H1 (cell line): Measurements from ENCODE around the gene ZNF121. TPM values are rescaled to one million over a fixed set of nuclear protein-coding genes. Genes with fewer than 3 reads are reported as not detected.

ENCODE experiments used
- CTCF ChIA-PET: fragments of 300-600 bp; sonication (Branson Sonifier 250); formaldehyde crosslinking; loops from one replicate; lab custom pipeline; 2021; ENCODE audit not compliant: partially characterized antibody; lab: Charles Lee
- POLR2A ChIA-PET: fragments of 300-600 bp; sonication (Branson Sonifier 250); formaldehyde crosslinking; loops from one replicate; lab custom pipeline; 2021; ENCODE audit warnings: inconsistent platforms; ENCODE audit not compliant: partially characterized antibody; lab: Charles Lee
- DNase-seq, 2 experiments: peaks; one replicate each; pipeline versions ENCODE4 v3.0.0 to v3.0.0-alpha.2; 2010 to 2022; ENCODE audit warnings: low spot score in 2 of 2, low read depth in 1 of 2, mixed read lengths in 1 of 2
- FAIRE-seq: peaks from 2 replicates; lab custom pipeline; 2011; peaks lifted over from hg19 to GRCh38; lab: Jason Lieb, UNC
- H2AFZ ChIP-seq: 2 replicates; pipeline ENCODE4 v1.8.1; 2012; ENCODE audit warnings: low read length, inconsistent platforms
- H2AK5ac ChIP-seq: 2 replicates; pipeline ENCODE4 v1.6.1; 2013; ENCODE audit warnings: low read depth, low read length
- H2BK120ac ChIP-seq: replicated peaks from 2 replicates; pipeline ENCODE3; 2013; ENCODE audit warnings: low read depth, low read length, inconsistent platforms
- H2BK12ac ChIP-seq: 2 replicates; pipeline ENCODE4 v1.6.1; 2013; ENCODE audit warnings: low read depth, low read length
- H2BK15ac ChIP-seq: 2 replicates; pipeline ENCODE4 v1.6.1; 2013; ENCODE audit warnings: low read length
- H2BK20ac ChIP-seq: 2 replicates; pipeline ENCODE4 v1.6.1; 2013; ENCODE audit warnings: low read length
- H2BK5ac ChIP-seq: 2 replicates; pipeline ENCODE4 v1.6.1; 2013; ENCODE audit warnings: low read depth, low read length
- H3K14ac ChIP-seq: 2 replicates; pipeline ENCODE4 v1.6.1; 2013; ENCODE audit warnings: inconsistent platforms; ENCODE audit not compliant: insufficient read length
- H3K18ac ChIP-seq: 2 replicates; pipeline ENCODE4 v1.6.1; 2013; ENCODE audit warnings: low read length; ENCODE audit errors: extremely low read depth
- H3K23ac ChIP-seq: 2 replicates; pipeline ENCODE4 v1.6.1; 2013; ENCODE audit warnings: inconsistent platforms; ENCODE audit not compliant: insufficient read length
- H3K23me2 ChIP-seq: 2 replicates; pipeline ENCODE4 v1.6.1; 2013; ENCODE audit warnings: low read depth, low read length
- H3K27ac ChIP-seq: 2 replicates; pipeline ENCODE4 v1.6.1; 2011; ENCODE audit warnings: low read depth, low read length, inconsistent platforms
- H3K27me3 ChIP-seq, 4 experiments: replicated peaks in 1 of 4; 1 replicate in 1 of 4; 2 replicates in 3 of 4; pipeline versions ENCODE4 v1.6.1 to v1.8.1; 2011 to 2013; ENCODE audit warnings: low read length in 3 of 4, mild to moderate bottlenecking in 3 of 4, inconsistent platforms in 2 of 4, mixed read lengths in 2 of 4, moderate library complexity in 1 of 4; ENCODE audit not compliant: control insufficient read depth in 3 of 4, insufficient read depth in 3 of 4; ENCODE audit errors: extremely low read depth in 1 of 4
- H3K36me3 ChIP-seq, 4 experiments: 2 replicates each; pipeline versions ENCODE4 v1.6.1 to v1.8.1; 2011 to 2013; ENCODE audit warnings: mild to moderate bottlenecking in 4 of 4, low read length in 3 of 4, moderate library complexity in 2 of 4, control low read depth in 1 of 4, inconsistent platforms in 1 of 4; ENCODE audit not compliant: insufficient read depth in 4 of 4, control insufficient read depth in 2 of 4
- H3K4ac ChIP-seq: replicated peaks from 2 replicates; pipeline ENCODE3; 2013; ENCODE audit warnings: low read length, low read depth, mixed read lengths, inconsistent platforms; ENCODE audit not compliant: insufficient read length
- H3K4me1 ChIP-seq, 4 experiments: replicated peaks in 1 of 4; 1 replicate in 1 of 4; 2 replicates in 3 of 4; pipeline versions ENCODE4 v1.6.1 to v1.8.1; 2011 to 2013; ENCODE audit warnings: low read length in 3 of 4, inconsistent platforms in 2 of 4, mixed read lengths in 1 of 4; ENCODE audit not compliant: insufficient read depth in 4 of 4, control insufficient read depth in 3 of 4
- H3K4me2 ChIP-seq, 2 experiments: 2 replicates each; pipeline versions ENCODE4 v1.6.1 to v1.8.1; 2011 to 2013; ENCODE audit warnings: low read depth in 2 of 2, low read length in 2 of 2, control low read depth in 1 of 2, inconsistent platforms in 1 of 2, mild to moderate bottlenecking in 1 of 2; ENCODE audit not compliant: insufficient read depth in 1 of 2
- H3K4me3 ChIP-seq, 4 experiments: fragments of 200-600, 300-600 bp in 1 of 4; sonication (generic), shearing (Covaris generic), sonication (Bioruptor Twin) in 1 of 4; 2 replicates each; pipeline versions ENCODE4 v1.5.1 to v1.8.1; 2011 to 2016; ENCODE audit warnings: low read length in 4 of 4, low read depth in 3 of 4, control low read depth in 2 of 4, inconsistent platforms in 2 of 4, mild to moderate bottlenecking in 2 of 4, mixed read lengths in 1 of 4, moderate library complexity in 1 of 4; ENCODE audit not compliant: insufficient read depth in 2 of 4; ENCODE audit errors: extremely low read depth in 1 of 4
- H3K56ac ChIP-seq: replicated peaks from 2 replicates; pipeline ENCODE3; 2013; ENCODE audit warnings: low read depth, mild to moderate bottlenecking, mixed read lengths, low read length, inconsistent platforms; ENCODE audit not compliant: insufficient read length
- H3K79me1 ChIP-seq: 2 replicates; pipeline ENCODE4 v1.6.1; 2013; ENCODE audit warnings: low read depth, low read length, control low read depth
- H3K79me2 ChIP-seq, 2 experiments: 2 replicates each; pipeline versions ENCODE4 v1.6.1 to v1.8.1; 2012 to 2013; ENCODE audit warnings: low read length in 2 of 2, mild to moderate bottlenecking in 2 of 2, inconsistent platforms in 1 of 2; ENCODE audit not compliant: insufficient read depth in 2 of 2, control insufficient read depth in 1 of 2
- H3K9ac ChIP-seq, 4 experiments: replicated peaks in 1 of 4; 1 replicate in 1 of 4; 2 replicates in 3 of 4; pipeline versions ENCODE4 v1.6.1 to v1.8.1; 2011 to 2013; ENCODE audit warnings: low read depth in 3 of 4, low read length in 3 of 4, control low read depth in 2 of 4, mild to moderate bottlenecking in 2 of 4, moderate library complexity in 2 of 4, inconsistent platforms in 1 of 4; ENCODE audit errors: extremely low read depth in 1 of 4
- H3K9me3 ChIP-seq, 2 experiments: 2 replicates each; pipeline versions ENCODE4 v1.6.1 to v1.8.1; 2012 to 2013; ENCODE audit warnings: mild to moderate bottlenecking in 2 of 2, moderate library complexity in 2 of 2, control low read depth in 1 of 2, inconsistent platforms in 1 of 2, low read depth in 1 of 2, low read length in 1 of 2, mixed read lengths in 1 of 2; ENCODE audit not compliant: insufficient read depth in 2 of 2
- H4K20me1 ChIP-seq, 2 experiments: replicated peaks in 1 of 2; 2 replicates each; pipeline versions ENCODE3 to v1.8.1; 2011 to 2013; ENCODE audit warnings: inconsistent platforms in 2 of 2, low read length in 2 of 2, mild to moderate bottlenecking in 1 of 2; ENCODE audit not compliant: insufficient read depth in 2 of 2, control insufficient read depth in 1 of 2
- H4K5ac ChIP-seq: 2 replicates; pipeline ENCODE4 v1.6.1; 2013; ENCODE audit warnings: low read length, low read depth, mixed read lengths, inconsistent platforms; ENCODE audit not compliant: insufficient read length
- H4K8ac ChIP-seq: 2 replicates; pipeline ENCODE4 v1.8.0; 2013; ENCODE audit warnings: mild to moderate bottlenecking, moderate library complexity, low read length, inconsistent platforms; ENCODE audit not compliant: insufficient read depth; ENCODE audit errors: extremely low read depth
- H4K91ac ChIP-seq: replicated peaks from 2 replicates; pipeline ENCODE3; 2013; ENCODE audit warnings: low read length, mixed read lengths, inconsistent platforms; ENCODE audit not compliant: insufficient read length
- WGBS, 2 experiments: shearing (Covaris generic) in 1 of 2; methylation state at CpG; one replicate each; pipeline versions ENCODE4 v1.1.6 to v1.1.7; 2013 to 2015; ENCODE audit warnings: low lambda C conversion rate in 2 of 2, mixed read lengths in 2 of 2, inconsistent platforms in 1 of 2, low coverage in 1 of 2, missing lambda C conversion rate in 1 of 2; ENCODE audit not compliant: insufficient replicate concordance in 2 of 2, insufficient coverage in 1 of 2, insufficient read length in 1 of 2; ENCODE audit errors: extremely low coverage in 1 of 2, missing lambda C conversion rate in 1 of 2; 5-methylcytosine and 5-hydroxymethylcytosine counted together
- polyA plus RNA-seq, 7 experiments: library from polyadenylated mRNA; depleted of rRNA in 3 of 7; stranded (reverse) in 5 of 7; unstranded in 2 of 7; fragments of >200 nt in 5 of 7; fragments of 200-250 nt in 2 of 7; gene quantifications; 1 replicate in 5 of 7; 2 replicates in 1 of 7; 4 replicates in 1 of 7; pipeline versions ENCODE4 v1.2.1 to v1.2.3, GENCODE V29; 2011 to 2013; ENCODE audit warnings: missing spikeins in 2 of 7, mixed read lengths in 2 of 7
- total RNA-seq: library from RNA; stranded (reverse); fragmentation: NEBNext Ultra II Directional; extraction: Animal tissue kit (Norgen Biotek cat#: 25700); gene quantifications from 2 replicates; pipeline ENCODE4 v1.2.1, GENCODE V29; 2021
- TF ChIP-seq, protein P1 (sequence below), 3 experiments: IDR thresholded peaks; 1 replicate in 2 of 3; 2 replicates in 1 of 3; pipeline versions ENCODE4 v1.5.1 to v1.6.1; 2011; ENCODE audit warnings: low read length in 3 of 3, mild to moderate bottlenecking in 3 of 3, inconsistent platforms in 2 of 3, low read depth in 1 of 3, moderate library complexity in 1 of 3; ENCODE audit not compliant: insufficient read depth in 1 of 3; ENCODE audit errors: control extremely low read depth in 1 of 3

The ZNF121 gene
- total and polyA plus RNA-seq, 2 of the 8 experiments (the other 6 are each of a cell fraction or from before 2014, with no cell fraction given): 22.2 to 220 TPM

DNA sequence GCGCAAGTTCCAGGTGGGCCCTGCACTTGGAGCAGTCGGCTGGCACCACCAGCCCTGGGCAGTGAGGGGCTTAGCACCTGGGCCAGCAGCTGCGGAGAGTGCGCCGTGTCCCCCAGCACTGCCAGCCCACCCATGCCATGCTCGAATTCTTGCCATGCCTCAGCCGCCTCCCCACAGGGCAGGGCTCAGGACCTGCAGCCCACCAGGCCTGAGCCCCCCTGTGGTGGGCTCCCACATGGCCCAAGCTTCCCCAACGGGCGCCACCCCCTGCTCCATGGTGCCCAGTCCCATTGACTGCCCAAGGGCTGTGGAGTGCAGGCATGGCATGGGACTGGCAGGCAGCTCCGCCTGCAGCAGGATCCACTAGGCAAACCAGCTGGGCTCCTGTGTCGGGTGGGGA, 36.4 kb downstream of the ZNF121 start:
- FAIRE-seq (no peak), DNase-seq (no peak)
- no peak overlapping the region for H2BK5ac ChIP-seq
- H2AK5ac ChIP-seq: no peak overlapping the region
- no peak overlapping the region for H2AFZ ChIP-seq
- no peak overlapping the region for H3K4me3 ChIP-seq
- peaks cover 29 to 45% of the 10 kb centered on the region in 2 experiments for H3K9me3 ChIP-seq
- H3K36me3 ChIP-seq: no peaks in the 10 kb centered on the region
- no peak overlapping the region for H3K56ac ChIP-seq
- H2BK12ac ChIP-seq: no peak overlapping the region
- H4K5ac ChIP-seq: no peak overlapping the region
- H2BK20ac ChIP-seq: no peak overlapping the region
- H3K14ac ChIP-seq: no peak overlapping the region
- H3K23me2 ChIP-seq: no peaks in the 10 kb centered on the region; the same call in 1 of the 2 replicates
- H3K4me1 ChIP-seq: no peaks in the 10 kb centered on the region
- H2BK120ac ChIP-seq: no peak overlapping the region
- no peaks in the 10 kb centered on the region for H3K79me2 ChIP-seq
- no peak overlapping the region for H3K9ac ChIP-seq
- H4K91ac ChIP-seq: no peak overlapping the region
- CTCF ChIA-PET: interaction anchor here (0.7 to 1.6 kb wide), 5 partner anchors 9 to 220 kb away, joined by 3 read pairs; partner anchors contain the start of gene ZNF121
- no peak overlapping the region for H3K18ac ChIP-seq
- no peak overlapping the region for H3K23ac ChIP-seq
- no peaks in the 10 kb centered on the region for H3K27me3 ChIP-seq
- 81% methylated on average over 8 of the region's 11 CpGs; no CpG with 5 or more reads in 1 of the 2 experiments for WGBS, 2 experiments
- H3K79me1 ChIP-seq: no peaks in the 10 kb centered on the region
- H2BK15ac ChIP-seq: no peak overlapping the region
- POLR2A ChIA-PET: no interaction called here
- H3K4ac ChIP-seq: no peak overlapping the region
- no peak overlapping the region for H3K4me2 ChIP-seq
- no peaks in the 10 kb centered on the region for H4K20me1 ChIP-seq
- no peak overlapping the region for H4K8ac ChIP-seq
- no peak overlapping the region for H3K27ac ChIP-seq
- TF ChIP-seq, protein P1, sequence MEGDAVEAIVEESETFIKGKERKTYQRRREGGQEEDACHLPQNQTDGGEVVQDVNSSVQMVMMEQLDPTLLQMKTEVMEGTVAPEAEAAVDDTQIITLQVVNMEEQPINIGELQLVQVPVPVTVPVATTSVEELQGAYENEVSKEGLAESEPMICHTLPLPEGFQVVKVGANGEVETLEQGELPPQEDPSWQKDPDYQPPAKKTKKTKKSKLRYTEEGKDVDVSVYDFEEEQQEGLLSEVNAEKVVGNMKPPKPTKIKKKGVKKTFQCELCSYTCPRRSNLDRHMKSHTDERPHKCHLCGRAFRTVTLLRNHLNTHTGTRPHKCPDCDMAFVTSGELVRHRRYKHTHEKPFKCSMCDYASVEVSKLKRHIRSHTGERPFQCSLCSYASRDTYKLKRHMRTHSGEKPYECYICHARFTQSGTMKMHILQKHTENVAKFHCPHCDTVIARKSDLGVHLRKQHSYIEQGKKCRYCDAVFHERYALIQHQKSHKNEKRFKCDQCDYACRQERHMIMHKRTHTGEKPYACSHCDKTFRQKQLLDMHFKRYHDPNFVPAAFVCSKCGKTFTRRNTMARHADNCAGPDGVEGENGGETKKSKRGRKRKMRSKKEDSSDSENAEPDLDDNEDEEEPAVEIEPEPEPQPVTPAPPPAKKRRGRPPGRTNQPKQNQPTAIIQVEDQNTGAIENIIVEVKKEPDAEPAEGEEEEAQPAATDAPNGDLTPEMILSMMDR (IDR thresholded peaks at IDR 0.05; ENCODE audit: control extremely low read depth in 1 of 3, insufficient read depth in 1 of 3, low read depth in 1 of 3, low read length in 3 of 3): no peak
